ENCODE measurements around the gene MPO.

Gene MPO

GRCh38 chr17:58271216-58271931 lies 9.4 kb downstream of the MPO start:
- DNase-seq (ENCODE audit: low read depth in 2 of 2) = no peak
- TF ChIP-seq, protein P1, sequence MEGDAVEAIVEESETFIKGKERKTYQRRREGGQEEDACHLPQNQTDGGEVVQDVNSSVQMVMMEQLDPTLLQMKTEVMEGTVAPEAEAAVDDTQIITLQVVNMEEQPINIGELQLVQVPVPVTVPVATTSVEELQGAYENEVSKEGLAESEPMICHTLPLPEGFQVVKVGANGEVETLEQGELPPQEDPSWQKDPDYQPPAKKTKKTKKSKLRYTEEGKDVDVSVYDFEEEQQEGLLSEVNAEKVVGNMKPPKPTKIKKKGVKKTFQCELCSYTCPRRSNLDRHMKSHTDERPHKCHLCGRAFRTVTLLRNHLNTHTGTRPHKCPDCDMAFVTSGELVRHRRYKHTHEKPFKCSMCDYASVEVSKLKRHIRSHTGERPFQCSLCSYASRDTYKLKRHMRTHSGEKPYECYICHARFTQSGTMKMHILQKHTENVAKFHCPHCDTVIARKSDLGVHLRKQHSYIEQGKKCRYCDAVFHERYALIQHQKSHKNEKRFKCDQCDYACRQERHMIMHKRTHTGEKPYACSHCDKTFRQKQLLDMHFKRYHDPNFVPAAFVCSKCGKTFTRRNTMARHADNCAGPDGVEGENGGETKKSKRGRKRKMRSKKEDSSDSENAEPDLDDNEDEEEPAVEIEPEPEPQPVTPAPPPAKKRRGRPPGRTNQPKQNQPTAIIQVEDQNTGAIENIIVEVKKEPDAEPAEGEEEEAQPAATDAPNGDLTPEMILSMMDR (IDR thresholded peaks at IDR 0.05; ENCODE audit: low read depth, low read length) = no peak
- H3K4me3 ChIP-seq (replicated peaks in 1 of 2; ENCODE audit: low read depth in 2 of 2, low read length in 2 of 2) = no peak overlapping the region

DNA sequence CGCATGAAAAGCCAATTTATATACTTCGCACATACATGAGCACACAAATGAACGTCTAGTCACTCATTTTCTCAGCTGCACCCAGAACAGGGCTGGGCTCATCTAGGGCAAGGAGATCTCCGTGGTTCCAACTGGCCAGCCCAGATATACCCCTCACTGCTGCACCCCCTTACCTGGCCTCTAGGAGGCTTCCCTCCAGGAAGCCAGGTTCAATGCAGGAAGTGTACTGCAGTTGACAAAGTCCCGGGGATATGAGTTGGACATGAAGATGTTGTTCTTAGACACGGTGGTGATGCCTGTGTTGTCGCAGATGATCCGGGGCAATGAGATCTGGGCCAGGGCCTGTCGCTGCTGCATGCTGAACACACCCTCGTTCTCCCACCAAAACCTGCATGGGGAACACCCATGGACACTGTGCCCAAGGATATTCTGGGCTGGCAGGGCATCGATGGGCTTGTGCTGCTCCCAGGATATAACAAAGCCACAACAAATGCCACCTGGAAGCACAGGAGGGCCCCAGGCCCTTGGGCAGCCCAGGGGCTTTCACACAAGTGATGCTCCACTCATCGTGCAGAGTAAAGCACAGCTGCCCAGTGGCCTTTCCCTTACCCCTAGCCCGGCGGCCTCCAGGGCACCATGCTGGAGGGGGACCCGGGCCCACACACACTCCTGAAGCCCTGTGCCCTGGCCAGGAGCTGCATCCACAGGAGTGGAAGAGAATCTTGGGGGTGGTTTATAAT lies 10.1 kb downstream of the MPO start:
- TF ChIP-seq, protein P1 (IDR thresholded peaks at IDR 0.05; ENCODE audit: low read depth, low read length) = no peak

DNA sequence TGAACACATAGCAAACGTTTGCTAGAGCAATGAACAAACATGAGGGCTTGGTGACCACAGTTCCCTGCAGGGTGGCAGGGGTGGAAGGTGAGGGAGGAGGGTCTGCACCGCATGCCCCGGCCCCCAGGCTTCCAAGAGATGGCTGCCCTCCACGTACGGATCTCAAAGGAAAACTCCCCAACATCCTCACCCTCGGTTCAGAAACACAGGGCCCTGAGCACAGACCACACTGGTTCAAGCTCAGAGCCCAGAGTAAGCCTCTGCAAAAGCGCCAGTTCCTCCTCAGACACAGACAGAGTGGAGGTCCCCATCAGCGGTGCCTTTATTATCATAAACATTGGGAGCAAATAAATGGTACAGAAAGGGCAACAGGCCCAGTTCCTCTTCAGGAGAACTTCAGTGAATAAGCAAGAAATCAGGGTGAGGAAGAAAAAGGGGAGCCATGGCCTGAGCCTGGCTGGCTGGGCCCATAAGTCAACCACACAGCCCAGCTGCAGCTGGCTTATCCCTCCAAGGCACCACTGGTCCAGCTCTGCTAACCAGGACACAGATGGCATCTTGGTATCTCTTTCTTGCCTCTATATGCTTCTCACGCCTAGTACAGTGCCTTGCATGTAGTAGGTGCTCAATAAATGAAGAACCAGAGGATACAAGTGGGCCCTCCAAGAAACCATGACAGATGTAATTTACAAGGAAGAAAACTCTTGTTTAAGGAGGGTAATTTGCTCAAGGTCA lies 11.0 kb downstream of the MPO start:
- H3K4me3 ChIP-seq (replicated peaks in 1 of 2; ENCODE audit: low read depth in 2 of 2, low read length in 2 of 2) = no peak overlapping the region
- TF ChIP-seq, protein P1 (IDR thresholded peaks at IDR 0.05; ENCODE audit: low read depth, low read length) = no peak
- DNase-seq (ENCODE audit: low read depth in 2 of 2) = no peak

More for the DNA sequence above, 10.1 kb downstream of the MPO start:
- no peak overlapping the region for H3K4me3 ChIP-seq (replicated peaks in 1 of 2; ENCODE audit: low read depth in 2 of 2, low read length in 2 of 2)
- no peak for DNase-seq (ENCODE audit: low read depth in 2 of 2)

GRCh38 chr17:58268774-58269556 lies 11.8 kb downstream of the MPO start:
- TF ChIP-seq, protein P1 (IDR thresholded peaks at IDR 0.05; ENCODE audit: low read depth, low read length) = no peak
- H3K4me3 ChIP-seq (replicated peaks in 1 of 2; ENCODE audit: low read depth in 2 of 2, low read length in 2 of 2) = no peak overlapping the region
- no peak for DNase-seq (ENCODE audit: low read depth in 2 of 2)

DNA sequence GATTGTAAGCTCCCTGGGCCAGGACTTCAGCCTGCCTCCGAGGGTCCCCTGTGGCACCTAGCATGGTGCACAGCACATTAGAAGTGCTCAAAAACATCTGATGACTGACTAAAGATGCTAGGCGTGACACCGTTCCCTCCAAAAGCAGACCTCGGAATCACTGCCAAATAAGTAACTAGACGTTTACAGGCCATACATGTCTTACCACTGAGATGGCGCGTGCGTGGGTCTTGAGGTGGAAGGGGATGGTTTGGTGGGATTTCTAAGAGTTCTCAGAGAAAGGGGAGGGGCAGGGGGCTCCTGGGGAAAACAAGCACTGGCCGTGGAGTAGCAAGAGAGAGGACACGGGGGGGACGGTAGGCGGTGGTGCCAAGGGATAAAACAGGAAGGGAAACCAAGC lies 12.4 kb downstream of the MPO start:
- TF ChIP-seq, protein P1 (IDR thresholded peaks at IDR 0.05; ENCODE audit: low read depth, low read length) = no peak
- no peak for DNase-seq (ENCODE audit: low read depth in 2 of 2)
- H3K4me3 ChIP-seq (replicated peaks in 1 of 2; ENCODE audit: low read depth in 2 of 2, low read length in 2 of 2) = no peak overlapping the region

Measured in cardiac fibroblast (primary cell).